Measurements from ENCODE around the gene TRAF3. TPM values are rescaled to one million over a fixed set of nuclear protein-coding genes. Genes with fewer than 3 reads are reported as not detected.
A peak's percentile ranks its signal among the peaks of the same experiment; 100 is the strongest.

The TRAF3 gene
- total RNA-seq, 4 donors from 2014 or later, result 15.9 to 24.9 (median 18.6) TPM

DNA sequence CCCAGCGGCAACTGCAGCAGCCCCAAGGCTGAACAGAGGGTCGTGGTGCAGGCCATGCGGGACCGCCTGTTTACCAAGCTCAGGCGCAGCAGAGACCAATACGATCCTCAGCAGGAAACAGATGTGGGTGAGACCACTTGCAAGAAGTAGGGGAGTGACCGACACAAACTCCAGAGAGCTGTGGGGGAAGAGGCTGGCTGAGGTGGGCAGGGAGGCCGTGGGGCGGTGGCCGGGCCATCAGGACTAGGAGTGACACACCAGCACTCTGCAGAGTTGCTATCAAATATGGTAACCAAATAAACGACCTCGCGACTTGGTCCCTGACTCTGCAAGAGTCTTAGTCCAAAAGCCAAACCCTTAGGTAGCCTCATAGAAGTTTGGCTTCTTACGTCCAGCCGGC is 175.9 kb downstream of the TRAF3 start:
- 92% methylated on average over 15 of the region's 15 CpGs for WGBS, 2 donors
- H3K36me3 ChIP-seq, result peaks cover 34 to 39% of the 10 kb centered on the region in 2 donors
- no peak overlapping the region for H3K27ac ChIP-seq
- TF ChIP-seq, protein P1, sequence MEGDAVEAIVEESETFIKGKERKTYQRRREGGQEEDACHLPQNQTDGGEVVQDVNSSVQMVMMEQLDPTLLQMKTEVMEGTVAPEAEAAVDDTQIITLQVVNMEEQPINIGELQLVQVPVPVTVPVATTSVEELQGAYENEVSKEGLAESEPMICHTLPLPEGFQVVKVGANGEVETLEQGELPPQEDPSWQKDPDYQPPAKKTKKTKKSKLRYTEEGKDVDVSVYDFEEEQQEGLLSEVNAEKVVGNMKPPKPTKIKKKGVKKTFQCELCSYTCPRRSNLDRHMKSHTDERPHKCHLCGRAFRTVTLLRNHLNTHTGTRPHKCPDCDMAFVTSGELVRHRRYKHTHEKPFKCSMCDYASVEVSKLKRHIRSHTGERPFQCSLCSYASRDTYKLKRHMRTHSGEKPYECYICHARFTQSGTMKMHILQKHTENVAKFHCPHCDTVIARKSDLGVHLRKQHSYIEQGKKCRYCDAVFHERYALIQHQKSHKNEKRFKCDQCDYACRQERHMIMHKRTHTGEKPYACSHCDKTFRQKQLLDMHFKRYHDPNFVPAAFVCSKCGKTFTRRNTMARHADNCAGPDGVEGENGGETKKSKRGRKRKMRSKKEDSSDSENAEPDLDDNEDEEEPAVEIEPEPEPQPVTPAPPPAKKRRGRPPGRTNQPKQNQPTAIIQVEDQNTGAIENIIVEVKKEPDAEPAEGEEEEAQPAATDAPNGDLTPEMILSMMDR (IDR thresholded peaks at IDR 0.05), result no peak
- TF ChIP-seq POLR2A (IDR thresholded peaks at IDR 0.05), result no peak
- intact Hi-C loops (cut with DNase I), result no loop called here
- H3K4me3 ChIP-seq (replicated peaks in 1 of 3), result no peak overlapping the region
- no peak for DNase-seq
- no peaks in the 10 kb centered on the region for H3K9me3 ChIP-seq
- no peaks in the 10 kb centered on the region for H3K27me3 ChIP-seq
- H3K4me1 ChIP-seq, result peaks cover 47 to 49% of the 10 kb centered on the region in 2 donors

DNA sequence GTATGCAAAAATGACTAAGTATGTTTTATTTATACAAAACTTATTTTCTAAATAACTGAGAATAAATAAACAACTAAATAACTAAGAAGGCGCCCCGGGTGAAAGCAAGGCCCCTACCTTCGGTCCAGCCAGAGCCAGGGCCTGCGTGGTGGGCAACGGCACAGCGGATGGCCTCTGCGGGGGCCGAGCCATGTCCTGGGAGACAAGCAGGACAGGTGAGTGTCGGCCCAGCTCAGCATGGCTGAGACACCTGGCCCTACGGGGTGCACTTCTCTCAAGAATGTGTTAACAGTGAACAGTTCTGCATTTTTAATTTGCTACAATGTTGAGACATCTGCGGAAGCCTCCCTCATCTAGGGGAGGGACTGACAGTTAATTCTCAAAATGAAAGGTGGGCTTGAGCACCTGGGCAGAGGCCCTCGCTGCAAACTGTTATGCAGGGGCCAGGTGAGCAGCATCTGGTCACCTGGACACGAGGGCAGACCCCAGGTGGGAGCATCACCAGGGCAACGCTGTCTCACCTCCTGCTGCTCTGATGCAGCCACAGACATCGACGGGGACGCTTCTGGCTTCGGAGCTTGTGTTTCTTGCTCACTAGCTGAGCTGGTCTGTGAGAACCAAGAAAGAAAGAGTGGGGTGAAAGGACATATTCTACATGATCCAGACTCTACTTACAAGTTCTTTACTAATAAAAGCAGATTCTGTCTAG is 177.0 kb downstream of the TRAF3 start:
- H3K4me3 ChIP-seq (replicated peaks in 1 of 3), result no peak overlapping the region
- peaks cover 39 to 46% of the 10 kb centered on the region in 2 donors for H3K36me3 ChIP-seq
- no peak for TF ChIP-seq POLR2A (IDR thresholded peaks at IDR 0.05)
- TF ChIP-seq, protein P1 (IDR thresholded peaks at IDR 0.05), result no peak
- intact Hi-C loops (cut with DNase I), result no loop called here
- H3K27me3 ChIP-seq, result no peaks in the 10 kb centered on the region
- peaks cover 41 to 42% of the 10 kb centered on the region in 2 donors for H3K4me1 ChIP-seq
- no peak for DNase-seq
- WGBS, 2 donors, result 89 to 96% methylated on average over 16 to 18 of the region's 18 CpGs
- no peaks in the 10 kb centered on the region for H3K9me3 ChIP-seq
- H3K27ac ChIP-seq, result no peak overlapping the region

DNA sequence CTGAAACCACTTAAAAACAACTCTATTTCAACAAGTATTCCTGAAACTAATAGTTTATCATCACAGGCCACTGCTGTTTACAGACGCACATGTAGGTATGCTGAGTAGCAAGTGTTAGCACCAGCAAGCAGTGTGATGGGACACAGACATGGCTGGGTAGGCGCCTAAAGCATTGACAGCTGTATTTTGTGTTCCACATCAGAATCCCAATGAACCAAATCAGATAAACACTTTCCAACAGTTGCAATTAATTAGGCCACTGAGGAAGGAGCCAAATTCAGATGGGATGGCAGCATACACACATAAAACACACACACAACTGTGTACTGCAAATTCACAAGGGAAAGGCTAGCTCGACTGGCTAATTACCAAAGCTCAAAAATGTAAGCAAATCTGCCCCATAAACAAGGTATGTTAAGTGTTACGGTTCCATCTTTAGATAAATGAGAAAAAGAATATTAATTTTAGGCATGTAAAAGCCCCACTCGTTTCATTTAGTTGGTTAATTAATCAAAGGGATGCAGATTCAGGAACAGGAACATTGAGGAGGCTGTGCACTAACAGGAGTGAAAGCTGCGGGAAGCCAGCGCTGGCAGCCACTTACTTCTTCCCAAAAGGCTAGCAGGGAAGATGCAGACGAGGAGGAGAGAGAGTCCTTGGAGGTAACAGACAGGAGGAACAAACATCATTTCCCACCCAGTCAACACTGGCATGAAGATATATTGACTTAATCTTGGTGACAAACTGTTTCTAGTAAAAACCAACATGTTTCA is 178.6 kb downstream of the TRAF3 start:
- WGBS, 2 donors, result 87 to 90% methylated on average over 8 of the region's 8 CpGs
- DNase-seq, result no peak
- Histone ChIP-seq H3K4me3 (replicated peaks in 1 of 3) (no peak overlapping the region), H3K27ac (peak overlapping the region in 2 of 3 donors; percentile 41 to 58), H3K27me3 (no peaks in the 10 kb centered on the region), H3K4me1 (peaks cover 25 to 26% of the 10 kb centered on the region in 2 donors), H3K9me3 (no peaks in the 10 kb centered on the region), H3K36me3 (peaks cover 40 to 45% of the 10 kb centered on the region in 2 donors)
- TF ChIP-seq, protein P1 (IDR thresholded peaks at IDR 0.05), result no peak
- TF ChIP-seq POLR2A (IDR thresholded peaks at IDR 0.05), result no peak
- intact Hi-C loops (cut with DNase I), result no loop called here

DNA sequence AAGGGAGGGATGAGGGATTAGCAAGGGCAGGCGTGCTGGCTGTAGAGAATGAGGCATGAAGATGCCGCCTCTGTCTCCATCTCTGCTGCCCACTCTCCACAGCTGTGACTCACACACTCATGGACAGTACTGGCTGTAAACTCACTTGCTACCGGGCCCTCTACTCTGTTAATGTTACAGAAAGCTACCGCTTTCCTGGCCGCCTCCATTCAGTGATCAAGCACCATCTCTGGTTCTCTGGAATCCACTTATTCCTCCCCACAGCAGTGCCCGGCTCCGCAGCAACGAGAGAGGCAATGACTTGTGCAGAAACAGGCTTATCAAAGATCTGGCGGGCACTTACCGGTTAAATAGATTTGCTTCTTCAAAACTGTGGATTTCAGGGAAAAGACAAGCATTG is 180.0 kb downstream of the TRAF3 start:
- TF ChIP-seq, protein P1 (IDR thresholded peaks at IDR 0.05), result no peak
- no peak for TF ChIP-seq POLR2A (IDR thresholded peaks at IDR 0.05)
- DNase-seq, result peak; percentile 68 to 69
- 32 to 57% methylated on average over 10 of the region's 10 CpGs for WGBS, 2 donors
- Histone ChIP-seq H3K9me3 (no peaks in the 10 kb centered on the region), H3K4me1 (peaks cover 17 to 24% of the 10 kb centered on the region in 2 donors), H3K27ac (peak overlapping the region in 2 of 3 donors; percentile 4 to 17), H3K36me3 (peaks cover 47 to 48% of the 10 kb centered on the region in 2 donors), H3K27me3 (no peaks in the 10 kb centered on the region), H3K4me3 (replicated peaks in 1 of 3) (no peak overlapping the region)
- intact Hi-C loops (cut with DNase I), result no loop called here

DNA sequence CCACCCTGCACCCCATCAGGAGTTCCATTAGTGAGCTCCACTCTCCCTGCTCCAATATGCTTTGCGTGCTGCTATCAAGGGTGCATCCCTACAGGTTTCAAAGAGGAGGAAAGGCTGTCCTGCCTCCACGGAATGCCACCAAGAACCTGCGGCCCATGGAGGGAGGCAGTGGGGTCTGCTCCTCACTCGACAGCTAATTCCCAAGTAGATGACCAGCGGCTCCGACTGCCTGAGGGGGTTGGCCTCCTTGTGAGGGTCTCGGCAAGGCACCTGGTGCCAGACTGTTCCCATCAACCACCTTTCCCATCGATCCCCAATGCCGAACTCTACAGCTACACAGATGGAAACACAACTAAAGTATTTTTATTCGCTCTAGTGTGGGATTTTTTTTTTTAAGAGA is 181.2 kb downstream of the TRAF3 start:
- TF ChIP-seq, protein P1 (IDR thresholded peaks at IDR 0.05), result no peak
- TF ChIP-seq POLR2A (IDR thresholded peaks at IDR 0.05), result no peak
- H3K27me3 ChIP-seq, result no peaks in the 10 kb centered on the region
- H3K4me3 ChIP-seq (replicated peaks in 1 of 3), result no peak overlapping the region
- no peaks in the 10 kb centered on the region for H3K9me3 ChIP-seq
- H3K4me1 ChIP-seq, result peaks cover 17 to 24% of the 10 kb centered on the region in 2 donors
- peaks cover 43 to 46% of the 10 kb centered on the region in 2 donors for H3K36me3 ChIP-seq
- no peak for DNase-seq
- WGBS, 2 donors, result 96 to 97% methylated on average over 10 of the region's 10 CpGs
- intact Hi-C loops (cut with DNase I), result no loop called here
- H3K27ac ChIP-seq, result peak overlapping the region in 1 of 3 donors; percentile 4

Measured in thyroid gland (tissue), 4 donors.